GM12873 (cell line): Measurements from ENCODE around the gene SRGN.

Experiments
- CTCF ChIP-seq: IDR thresholded peaks from 2 replicates; pipeline ENCODE4 v1.5.1; 2012; ENCODE audit warnings: low read depth, mild to moderate bottlenecking, moderate library complexity, low read length, control low read depth; ENCODE audit not compliant: insufficient read depth; ENCODE audit errors: missing control alignments

Gene SRGN

DNA sequence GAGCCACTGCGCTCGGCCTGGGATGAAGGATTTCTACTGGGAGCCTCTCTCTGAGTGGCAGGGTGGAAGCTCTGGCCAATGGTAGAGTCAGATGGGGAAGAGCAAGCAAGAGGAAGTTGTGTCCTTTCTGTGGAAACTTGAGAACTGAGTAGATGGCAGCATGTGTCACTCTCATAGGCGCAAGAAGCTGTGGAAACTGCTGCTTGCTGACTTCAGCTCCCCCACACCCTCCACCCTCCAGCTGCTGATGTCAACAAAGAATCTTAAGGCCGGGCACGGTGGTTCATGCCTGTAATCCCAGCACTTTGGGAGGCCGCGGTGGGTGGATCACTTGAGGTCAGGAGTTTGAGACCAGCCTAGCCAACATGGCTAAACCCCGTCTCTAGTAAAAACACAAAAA, 39.8 kb upstream of the SRGN start:
- TF ChIP-seq CTCF: no peak

DNA sequence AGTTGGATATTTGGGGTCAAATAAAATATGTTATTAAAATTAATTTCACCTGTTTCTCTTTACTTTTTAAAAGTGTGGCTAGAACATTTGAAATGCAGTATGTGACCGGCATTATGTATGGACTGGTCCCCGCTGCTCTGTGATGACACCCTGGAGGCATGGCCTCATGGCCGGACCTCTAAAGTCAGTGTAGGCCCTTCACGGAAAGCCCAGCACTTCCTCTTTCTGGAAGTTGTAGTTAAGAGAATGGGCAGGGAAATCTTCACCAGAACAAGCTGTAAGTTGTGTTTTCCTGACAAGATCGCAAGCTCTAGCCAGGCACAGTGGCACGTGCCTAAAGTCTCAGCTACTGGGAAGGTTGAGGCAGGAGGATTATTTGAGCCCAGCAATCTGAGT, 38.3 kb upstream of the SRGN start:
- TF ChIP-seq CTCF: no peak

- no peak for TF ChIP-seq CTCF
Measured at GRCh38 chr10:69051303-69051702, 36.6 kb upstream of the SRGN start.

DNA sequence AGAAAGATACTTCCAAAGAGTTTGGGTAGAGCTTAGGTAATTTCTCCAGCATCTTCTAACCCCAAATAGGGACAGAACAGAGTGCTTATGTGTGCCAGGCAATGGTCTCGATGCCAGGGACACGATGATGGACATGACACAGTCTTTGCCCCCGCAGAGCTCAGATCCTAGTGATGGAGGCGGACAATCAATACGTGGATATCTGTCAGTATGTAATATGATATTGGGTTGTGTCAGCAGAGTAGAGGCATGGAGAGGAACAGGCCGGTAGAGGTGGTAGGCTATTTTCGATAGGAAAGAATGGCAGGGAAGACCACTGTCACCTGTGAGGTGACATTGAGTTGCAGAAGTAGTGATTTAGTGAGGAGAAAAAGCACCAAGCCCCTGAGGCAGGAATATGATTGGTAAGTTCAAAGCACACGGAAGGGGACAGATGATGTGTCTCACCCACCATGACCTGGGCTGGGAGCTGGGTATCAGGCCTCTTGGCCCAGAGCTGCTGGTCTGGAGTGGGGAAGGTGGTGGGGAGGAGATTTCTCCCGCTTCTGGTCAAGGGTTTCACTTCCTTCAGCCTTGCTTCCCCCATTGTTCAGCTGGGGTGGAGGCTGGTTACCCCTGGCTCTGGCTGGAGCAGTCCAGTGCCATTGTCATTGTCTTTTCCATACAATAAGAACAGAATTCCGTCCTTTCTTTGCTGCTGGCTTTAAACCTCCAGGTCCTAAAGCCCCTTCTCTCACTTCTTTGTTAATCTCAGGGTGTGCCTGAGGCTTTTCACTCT, 36.0 kb upstream of the SRGN start:
- TF ChIP-seq CTCF: no peak

GRCh38 chr10:69052736-69053135, 35.2 kb upstream of the SRGN start:
- no peak for TF ChIP-seq CTCF

DNA sequence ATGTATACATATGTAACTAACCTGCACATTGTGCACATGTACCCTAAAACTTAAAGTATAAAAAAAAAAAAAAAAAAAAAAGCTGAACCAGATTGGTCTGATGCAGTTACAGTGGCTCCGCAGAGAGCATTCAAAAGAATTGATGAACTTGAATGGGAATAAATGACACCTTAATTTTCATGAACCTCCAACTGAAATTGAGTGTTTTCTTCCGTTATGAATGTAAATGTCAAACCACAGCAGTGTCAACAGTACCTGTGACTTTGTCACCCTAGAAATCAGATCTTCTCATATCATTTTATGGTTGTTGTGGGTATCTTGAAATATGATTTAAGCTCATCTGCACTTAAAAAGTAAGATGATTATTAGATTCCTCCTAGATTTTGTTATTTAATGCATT, 32.7 kb upstream of the SRGN start:
- no peak for TF ChIP-seq CTCF

DNA sequence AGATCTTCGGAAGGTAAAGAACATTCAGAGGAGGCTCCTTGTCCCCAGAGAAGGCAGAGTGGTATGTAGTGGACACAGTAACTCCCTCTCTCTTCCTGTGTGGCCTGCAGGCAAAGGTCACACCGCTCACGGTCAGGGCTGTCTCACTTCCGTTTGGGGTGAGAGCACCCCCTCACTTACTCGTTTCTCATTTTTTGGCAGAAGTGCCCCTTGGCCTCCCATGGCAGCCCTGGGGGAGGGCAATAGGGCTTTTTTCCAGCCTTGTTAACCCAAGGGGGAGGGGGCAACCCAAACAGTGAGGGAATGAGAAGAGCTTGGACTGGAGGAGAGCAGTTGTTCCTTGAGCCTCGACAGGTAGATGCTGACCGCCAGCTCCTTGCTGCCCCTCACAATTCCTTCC, 31.8 kb upstream of the SRGN start:
- TF ChIP-seq CTCF: no peak
